Calu3 (cell line): ENCODE data around the gene PRKRA. TPM values are rescaled to one million over a fixed set of nuclear protein-coding genes. Genes with fewer than 3 reads are reported as not detected.
"Not testable (repeated sequence)": the region's sequence is repeated elsewhere in the genome, so short reads cannot be mapped to it uniquely, and the experiment has no call there.

Source experiments
- BruUV-seq: library from RNA; stranded (reverse); fragments of 400-500 nt; replicated peaks from 2 replicates; lab custom pipeline; 2021; lab: Mats Ljungman, UMichigan
- CTCF ChIA-PET: fragments of 300-600 bp; sonication (Branson Sonifier 250); formaldehyde crosslinking; loops from one replicate; lab custom pipeline; 2022; ENCODE audit warnings: antibody characterized with exemption; lab: Charles Lee
- DNase-seq: peaks from one replicate; pipeline ENCODE4 v3.0.0; 2022
- H3K27ac Mint-ChIP-seq: one replicate; pipeline ENCODE4 v1.8.0; 2022; ENCODE audit warnings: mixed read lengths; ENCODE audit not compliant: unreplicated experiment
- H3K27me3 Mint-ChIP-seq: one replicate; pipeline ENCODE4 v1.8.0; 2022; ENCODE audit warnings: mixed read lengths; ENCODE audit not compliant: unreplicated experiment
- H3K36me3 Mint-ChIP-seq: one replicate; pipeline ENCODE4 v1.8.0; 2022; ENCODE audit warnings: mild to moderate bottlenecking, moderate library complexity, mixed read lengths; ENCODE audit not compliant: insufficient read depth, unreplicated experiment
- H3K4me1 Mint-ChIP-seq: one replicate; pipeline ENCODE4 v1.8.0; 2022; ENCODE audit warnings: mild to moderate bottlenecking, low read depth, mixed read lengths; ENCODE audit not compliant: unreplicated experiment
- H3K4me3 Mint-ChIP-seq: one replicate; pipeline ENCODE4 v1.8.0; 2022; ENCODE audit warnings: mild to moderate bottlenecking, low read depth, moderate library complexity, mixed read lengths; ENCODE audit not compliant: unreplicated experiment
- H3K9me3 Mint-ChIP-seq: one replicate; pipeline ENCODE4 v1.8.0; 2022; ENCODE audit warnings: low read depth, mixed read lengths; ENCODE audit not compliant: unreplicated experiment
- CTCF ChIP-seq: fragments of 200-600 bp; IDR thresholded peaks from one replicate; pipeline ENCODE4 v1.8.0; 2022; ENCODE audit warnings: antibody characterized with exemption; ENCODE audit not compliant: unreplicated experiment
- intact Hi-C: fragments of 100-400 bp; cut with micrococcal nuclease; formaldehyde crosslinking; loops from one replicate; pipeline ENCODE4 v1.10.0; 2022; ENCODE audit not compliant: unreplicated experiment
- total RNA-seq: library from RNA; stranded (reverse); gene quantifications from 2 replicates; pipeline ENCODE4 v1.2.3, GENCODE V29; 2022

The PRKRA gene
- total RNA-seq, 1 experiment from 2014 or later: 53.2 TPM

DNA sequence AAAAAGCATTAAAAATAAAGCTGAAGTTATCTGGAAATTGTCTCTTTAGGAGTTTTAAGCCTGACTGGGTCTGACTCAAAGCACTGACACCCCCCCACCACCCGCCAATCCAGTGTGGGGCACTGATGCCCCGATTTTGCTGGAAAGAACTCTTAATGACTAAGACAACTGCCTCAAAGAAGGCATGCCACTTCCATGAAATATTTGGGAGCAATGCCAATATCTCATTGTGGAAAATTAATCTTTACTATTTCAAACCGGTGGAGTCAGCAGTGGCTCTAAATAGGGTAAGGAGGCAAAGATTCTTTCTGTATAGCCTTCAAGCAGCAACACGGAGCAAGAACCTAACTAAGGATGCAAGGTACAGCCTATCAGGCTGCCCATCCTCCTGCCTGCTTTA is 23.0 kb upstream of the PRKRA start:
- intact Hi-C loops: no loop called here
- Mint-ChIP-seq H3K4me3 (no peak overlapping the region), H3K27me3 (no peaks in the 10 kb centered on the region), H3K36me3 (peaks cover 14% of the 10 kb centered on the region), H3K9me3 (no peaks in the 10 kb centered on the region), H3K27ac (no peak overlapping the region), H3K4me1 (no peaks in the 10 kb centered on the region)
- no peak for DNase-seq
- no TSS peak for BruUV-seq
- CTCF ChIA-PET: no interaction called here
- no peak for TF ChIP-seq CTCF

DNA sequence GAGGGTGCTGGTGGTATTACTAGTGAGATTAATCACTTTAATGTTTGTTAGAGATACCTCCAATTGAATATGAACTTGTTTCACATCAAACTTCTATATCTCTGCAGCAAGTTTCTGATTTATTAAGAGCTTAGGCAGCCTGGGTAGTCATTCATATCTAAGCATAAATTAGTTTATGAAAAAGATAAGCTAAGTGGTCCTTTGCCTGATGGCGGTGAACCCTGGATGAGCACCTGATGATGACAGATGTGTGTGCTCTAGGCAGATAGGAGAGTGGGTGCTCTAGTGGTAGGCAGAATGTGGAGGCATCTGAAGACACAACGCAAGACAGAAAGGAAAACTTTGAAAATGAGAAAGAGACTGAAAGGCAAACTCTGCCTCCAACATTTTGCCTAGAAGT is 22.4 kb upstream of the PRKRA start:
- no TSS peak for BruUV-seq
- intact Hi-C loops: no loop called here
- Mint-ChIP-seq H3K4me1 (no peaks in the 10 kb centered on the region), H3K9me3 (no peaks in the 10 kb centered on the region), H3K27ac (no peak overlapping the region), H3K36me3 (peaks cover 9% of the 10 kb centered on the region), H3K4me3 (no peak overlapping the region), H3K27me3 (no peaks in the 10 kb centered on the region)
- TF ChIP-seq CTCF: no peak
- no peak for DNase-seq
- CTCF ChIA-PET: no interaction called here

GRCh38 chr2:178471313-178471712 is 20.3 kb upstream of the PRKRA start:
- H3K27me3 Mint-ChIP-seq, DNase-seq, H3K36me3 Mint-ChIP-seq, H3K4me1 Mint-ChIP-seq, BruUV-seq, CTCF ChIA-PET, H3K27ac Mint-ChIP-seq, H3K4me3 Mint-ChIP-seq, H3K9me3 Mint-ChIP-seq, intact Hi-C loops: not testable (repeated sequence)

DNA sequence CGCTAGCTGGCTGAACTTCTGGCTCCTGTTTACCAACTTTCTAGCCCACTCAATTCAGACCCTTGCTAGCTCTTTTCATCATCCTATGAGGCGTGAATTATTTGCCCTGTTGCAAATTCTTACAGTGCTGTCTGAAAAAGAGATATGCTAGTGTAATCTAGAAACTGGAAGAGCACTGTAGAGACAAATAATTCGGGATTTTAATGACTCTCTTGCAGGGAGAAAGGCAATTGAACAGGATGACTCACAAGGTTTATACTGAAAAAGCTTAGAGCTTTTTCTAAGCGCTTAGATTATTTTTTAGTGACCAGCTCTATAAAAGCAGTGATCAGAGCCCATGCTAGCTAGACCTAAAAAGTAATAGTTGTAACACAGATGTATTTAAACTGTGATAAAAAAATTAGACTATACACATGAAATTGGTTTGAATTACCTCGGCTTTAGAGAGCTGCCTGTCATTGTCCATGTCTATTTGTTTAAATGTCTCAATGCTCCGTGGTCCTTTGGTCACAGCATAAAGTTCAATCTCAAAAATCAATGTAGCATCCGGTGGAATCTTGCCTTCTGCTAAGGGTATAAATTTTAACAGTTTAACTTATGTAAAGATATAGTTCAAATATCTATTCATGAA is 18.4 kb upstream of the PRKRA start:
- intact Hi-C loops: no loop called here
- Mint-ChIP-seq H3K4me1 (no peaks in the 10 kb centered on the region), H3K27ac (no peak overlapping the region), H3K9me3 (no peaks in the 10 kb centered on the region), H3K27me3 (no peaks in the 10 kb centered on the region), H3K4me3 (no peak overlapping the region), H3K36me3 (no peaks in the 10 kb centered on the region)
- no peak for TF ChIP-seq CTCF
- CTCF ChIA-PET: interaction anchor here (0.9 to 1.9 kb wide), 2 partner anchors 18 to 26 kb away, joined by 4 read pairs; partner anchors contain the start of genes PJVK and PRKRA
- DNase-seq: no peak
- no TSS peak for BruUV-seq

- no peaks in the 10 kb centered on the region for H3K9me3 Mint-ChIP-seq
- BruUV-seq: no TSS peak
- H3K4me3 Mint-ChIP-seq: no peak overlapping the region
- H3K27me3 Mint-ChIP-seq: no peaks in the 10 kb centered on the region
- TF ChIP-seq CTCF: no peak
- CTCF ChIA-PET: no interaction called here
- H3K27ac Mint-ChIP-seq: no peak overlapping the region
- H3K4me1 Mint-ChIP-seq: no peaks in the 10 kb centered on the region
- H3K36me3 Mint-ChIP-seq: no peaks in the 10 kb centered on the region
- no peak for DNase-seq
- intact Hi-C loops: no loop called here
Observed at GRCh38 chr2:178457390-178457886, 6.5 kb upstream of the PRKRA start.
